A673 (cell line): ENCODE data around the gene CEP97. TPM values are rescaled to one million over a fixed set of nuclear protein-coding genes. Genes with fewer than 3 reads are reported as not detected.

Experiments used
- BruUV-seq: library from RNA; stranded (reverse); fragments of 400-500 nt; replicated peaks from 2 replicates; lab custom pipeline; 2021; lab: Mats Ljungman, UMichigan
- CTCF ChIA-PET: fragments of 300-600 bp; sonication (Branson Sonifier 250); formaldehyde crosslinking; loops from one replicate; lab custom pipeline; 2022; ENCODE audit warnings: antibody characterized with exemption; lab: Charles Lee
- POLR2A ChIA-PET: fragments of 300-600 bp; sonication (Branson Sonifier 250); formaldehyde crosslinking; loops from one replicate; lab custom pipeline; 2022; ENCODE audit warnings: antibody characterized with exemption; ENCODE audit not compliant: low non-redundant PET; lab: Charles Lee
- DNase-seq: peaks from one replicate; pipeline ENCODE4 v3.0.0-alpha.2; 2015; ENCODE audit warnings: low spot score
- H3K27ac ChIP-seq: fragments of 200-600 bp; sonication (generic); 2 replicates; pipeline ENCODE4 v1.5.1; 2016; ENCODE audit warnings: mixed run types, low read depth, mild to moderate bottlenecking, mixed read lengths, antibody characterized with exemption, low read length; ENCODE audit not compliant: poor library complexity, severe bottlenecking
- H3K27me3 ChIP-seq: fragments of 200-600 bp; sonication (generic); replicated peaks from 2 replicates; pipeline ENCODE4 v1.6.1; 2017; ENCODE audit warnings: mixed run types, low read depth, mild to moderate bottlenecking, mixed read lengths, antibody characterized with exemption, low read length; ENCODE audit not compliant: insufficient read depth, poor library complexity
- H3K36me3 ChIP-seq: fragments of 200-600 bp; sonication (generic); 2 replicates; pipeline ENCODE4 v1.6.1; 2016; ENCODE audit warnings: mixed run types, mild to moderate bottlenecking, mixed read lengths, antibody characterized with exemption, low read length; ENCODE audit not compliant: insufficient read depth, poor library complexity, severe bottlenecking
- H3K4me1 ChIP-seq: fragments of 200-600 bp; sonication (generic); 2 replicates; pipeline ENCODE4 v1.6.1; 2017; ENCODE audit warnings: mixed run types, mild to moderate bottlenecking, mixed read lengths, antibody characterized with exemption, low read length; ENCODE audit not compliant: insufficient read depth, poor library complexity, severe bottlenecking
- H3K4me3 ChIP-seq: fragments of 200-600 bp; sonication (generic); 2 replicates; pipeline ENCODE4 v1.5.1; 2016; ENCODE audit warnings: low read depth, mixed run types, mild to moderate bottlenecking, mixed read lengths, low read length; ENCODE audit not compliant: poor library complexity, severe bottlenecking
- H3K9me3 ChIP-seq: fragments of 200-600 bp; sonication (generic); 2 replicates; pipeline ENCODE4 v1.6.1; 2016; ENCODE audit warnings: mixed run types, low read depth, mild to moderate bottlenecking, mixed read lengths, antibody characterized with exemption, low read length; ENCODE audit not compliant: poor library complexity, severe bottlenecking
- CTCF ChIP-seq: fragments of 300-800, 200-600 bp; sonication (generic); conservative IDR thresholded peaks from 2 replicates; pipeline ENCODE4 v1.5.1; 2017; ENCODE audit warnings: low read depth, mild to moderate bottlenecking, antibody characterized with exemption, low read length, moderate library complexity, mixed read lengths
- EZH2 ChIP-seq: fragments of 200-600 bp; sonication (generic); IDR thresholded peaks from 2 replicates; pipeline ENCODE4 v1.6.1; 2017; ENCODE audit warnings: borderline replicate concordance, low read depth, mild to moderate bottlenecking, mixed read lengths, antibody characterized with exemption, low read length; ENCODE audit not compliant: poor library complexity, severe bottlenecking
- intact Hi-C: fragments of 100-400 bp; cut with micrococcal nuclease; formaldehyde crosslinking; loops from one replicate; pipeline ENCODE4 v1.10.0; 2022; ENCODE audit not compliant: unreplicated experiment
- total RNA-seq: library from RNA; stranded (reverse); gene quantifications from 2 replicates; pipeline ENCODE4 v1.2.3, GENCODE V29; 2021

CEP97 gene
- total RNA-seq, 1 experiment from 2014 or later: 19.7 TPM

GRCh38 chr3:101803939-101804338 is 79.5 kb downstream of the CEP97 start:
- POLR2A ChIA-PET: no interaction called here
- DNase-seq: no peak
- Histone ChIP-seq H3K4me3 (no peak overlapping the region), H3K4me1 (no peaks in the 10 kb centered on the region), H3K36me3 (peaks cover 17% of the 10 kb centered on the region), H3K27me3 (no peaks in the 10 kb centered on the region), H3K9me3 (no peaks in the 10 kb centered on the region), H3K27ac (no peak overlapping the region)
- CTCF ChIA-PET: interaction anchor here (1.6 kb wide), 1 partner anchor 422 kb away, joined by 8 read pairs; no protein-coding TSS in a partner anchor
- no peak for TF ChIP-seq CTCF
- TF ChIP-seq EZH2: no peak
- intact Hi-C loops: loop anchor here (2.0 kb wide), 1 partner anchor 109 kb away; no protein-coding TSS in a partner anchor
- BruUV-seq: no TSS peak

- Histone ChIP-seq H3K4me3 (no peak overlapping the region), H3K4me1 (peaks cover 10% of the 10 kb centered on the region), H3K27ac (no peak overlapping the region), H3K27me3 (no peaks in the 10 kb centered on the region), H3K9me3 (no peaks in the 10 kb centered on the region), H3K36me3 (peaks cover 13% of the 10 kb centered on the region)
- intact Hi-C loops: no loop called here
- no TSS peak for BruUV-seq
- POLR2A ChIA-PET: no interaction called here
- DNase-seq: no peak
- TF ChIP-seq CTCF (no peak), EZH2 (no peak)
- CTCF ChIA-PET: interaction anchor here (1.8 kb wide), 1 partner anchor 423 kb away, joined by 8 read pairs; no protein-coding TSS in a partner anchor
Measured at GRCh38 chr3:101806491-101806890, 82.1 kb downstream of the CEP97 start.

GRCh38 chr3:101807888-101808287 is 83.5 kb downstream of the CEP97 start:
- CTCF ChIA-PET: interaction anchor here (0.6 to 4.0 kb wide), 4 partner anchors 417 to 728 kb away, joined by 3 to 30 read pairs (median 8); no protein-coding TSS in a partner anchor
- no peaks in the 10 kb centered on the region for H3K27me3 ChIP-seq
- no peak overlapping the region for H3K27ac ChIP-seq
- intact Hi-C loops: no loop called here
- H3K4me3 ChIP-seq: no peak overlapping the region
- BruUV-seq: no TSS peak
- TF ChIP-seq CTCF (no peak), EZH2 (no peak)
- DNase-seq: no peak
- H3K4me1 ChIP-seq: peaks cover 11% of the 10 kb centered on the region
- H3K36me3 ChIP-seq: peaks cover 7% of the 10 kb centered on the region
- no peaks in the 10 kb centered on the region for H3K9me3 ChIP-seq
- POLR2A ChIA-PET: no interaction called here
